ENCODE measurements around the gene BRD4. TPM values are rescaled to one million over a fixed set of nuclear protein-coding genes. Genes with fewer than 3 reads are reported as not detected.
A peak's percentile ranks its signal among the peaks of the same experiment; 100 is the strongest.

BRD4 gene
- polyA plus RNA-seq, 1 donor (not counting 4 experiments of a cell fraction or from before 2014, with no cell fraction given): 5.5 TPM

DNA sequence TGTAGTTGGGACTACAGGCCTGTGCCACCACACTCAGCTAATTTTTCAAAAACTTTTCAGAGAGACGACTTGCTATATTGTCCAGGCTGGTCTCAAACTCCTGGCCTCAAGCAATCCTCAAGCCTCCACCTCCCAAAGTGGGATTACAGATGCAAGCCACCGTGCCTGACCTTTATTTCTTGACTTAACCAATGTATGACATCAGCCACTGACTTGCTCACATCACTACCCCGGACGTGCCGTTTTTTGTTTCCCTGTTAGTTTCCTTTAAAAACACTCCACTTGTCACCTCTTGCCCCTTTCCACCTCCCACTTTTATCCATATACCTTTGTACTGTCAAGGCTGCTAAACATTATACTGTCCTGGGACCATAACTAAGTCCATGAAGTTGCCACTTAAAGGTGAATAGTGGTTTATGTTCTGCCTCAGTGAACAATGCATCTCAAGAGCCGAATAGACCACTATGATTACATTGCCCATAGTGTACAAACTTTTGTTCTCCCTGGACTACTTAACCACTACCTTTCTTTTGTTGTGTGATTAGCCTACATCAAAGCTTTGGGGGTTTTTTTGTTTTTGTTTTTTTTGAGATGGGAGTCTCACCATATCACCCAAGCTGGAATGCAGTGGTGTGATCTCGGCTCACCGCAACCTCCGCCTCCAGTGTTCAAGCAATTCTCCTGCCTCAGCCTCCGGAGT is 97.8 kb downstream of the BRD4 start:
- TF ChIP-seq EZH2 (IDR thresholded peaks at IDR 0.05; ENCODE audit: low read length): no peak
- TF ChIP-seq, protein P1, sequence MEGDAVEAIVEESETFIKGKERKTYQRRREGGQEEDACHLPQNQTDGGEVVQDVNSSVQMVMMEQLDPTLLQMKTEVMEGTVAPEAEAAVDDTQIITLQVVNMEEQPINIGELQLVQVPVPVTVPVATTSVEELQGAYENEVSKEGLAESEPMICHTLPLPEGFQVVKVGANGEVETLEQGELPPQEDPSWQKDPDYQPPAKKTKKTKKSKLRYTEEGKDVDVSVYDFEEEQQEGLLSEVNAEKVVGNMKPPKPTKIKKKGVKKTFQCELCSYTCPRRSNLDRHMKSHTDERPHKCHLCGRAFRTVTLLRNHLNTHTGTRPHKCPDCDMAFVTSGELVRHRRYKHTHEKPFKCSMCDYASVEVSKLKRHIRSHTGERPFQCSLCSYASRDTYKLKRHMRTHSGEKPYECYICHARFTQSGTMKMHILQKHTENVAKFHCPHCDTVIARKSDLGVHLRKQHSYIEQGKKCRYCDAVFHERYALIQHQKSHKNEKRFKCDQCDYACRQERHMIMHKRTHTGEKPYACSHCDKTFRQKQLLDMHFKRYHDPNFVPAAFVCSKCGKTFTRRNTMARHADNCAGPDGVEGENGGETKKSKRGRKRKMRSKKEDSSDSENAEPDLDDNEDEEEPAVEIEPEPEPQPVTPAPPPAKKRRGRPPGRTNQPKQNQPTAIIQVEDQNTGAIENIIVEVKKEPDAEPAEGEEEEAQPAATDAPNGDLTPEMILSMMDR (optimal IDR thresholded peaks at IDR 0.05 in 1 of 3, IDR thresholded peaks at IDR 0.05 in 1 of 3, conservative IDR thresholded peaks at IDR 0.05 in 1 of 3; ENCODE audit: extremely low read depth in 1 of 3, insufficient read depth in 2 of 3, low read length in 3 of 3): no peak

DNA sequence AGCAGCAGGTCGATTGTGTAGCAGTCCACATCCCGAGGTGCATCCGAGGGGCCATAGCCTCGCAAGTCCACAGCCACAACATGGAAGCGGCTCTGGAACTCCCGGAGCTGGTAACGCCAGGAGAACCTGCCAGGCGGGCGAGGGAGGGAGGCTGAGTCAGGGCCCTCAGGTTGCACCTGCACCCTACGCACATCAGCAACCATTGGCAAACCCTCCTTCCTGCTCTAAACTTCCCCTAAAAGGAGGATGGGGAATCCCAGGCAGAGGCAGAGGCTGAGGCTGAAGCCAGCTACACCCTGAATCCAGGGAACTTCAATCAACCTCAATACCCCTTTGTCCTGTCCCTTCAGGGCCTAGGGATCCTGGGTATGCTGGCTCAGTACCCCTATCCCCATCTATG is 101.1 kb downstream of the BRD4 start:
- no peak overlapping the region for H3K27ac ChIP-seq (ENCODE audit: control insufficient read depth, insufficient read depth, low read length)
- no peaks in the 10 kb centered on the region for H3K79me2 ChIP-seq (ENCODE audit: control insufficient read depth, insufficient read depth, low read length)
- H3K9me1 ChIP-seq (ENCODE audit: control insufficient read depth, extremely low read depth, insufficient read depth, low read length): peaks cover 3% of the 10 kb centered on the region
- peaks cover 3 to 4% of the 10 kb centered on the region in 2 experiments for H3K36me3 ChIP-seq (ENCODE audit: control insufficient read depth in 2 of 2, extremely low read depth in 1 of 2, insufficient read depth in 2 of 2, low read length in 2 of 2)
- H3K4me3 ChIP-seq (ENCODE audit: control insufficient read depth in 2 of 3, extremely low read depth in 1 of 3, insufficient read depth in 2 of 3, low read depth in 1 of 3, low read length in 3 of 3): no peak overlapping the region
- no peak for TF ChIP-seq EZH2 (IDR thresholded peaks at IDR 0.05; ENCODE audit: low read length)
- TF ChIP-seq, protein P1 (optimal IDR thresholded peaks at IDR 0.05 in 1 of 3, IDR thresholded peaks at IDR 0.05 in 1 of 3, conservative IDR thresholded peaks at IDR 0.05 in 1 of 3; ENCODE audit: extremely low read depth in 1 of 3, insufficient read depth in 2 of 3, low read length in 3 of 3): no peak
- peaks cover 22% of the 10 kb centered on the region for H3K27me3 ChIP-seq (ENCODE audit: control insufficient read depth, extremely low read depth, insufficient read depth, low read length)
- peaks cover 27% of the 10 kb centered on the region for H3K4me1 ChIP-seq (ENCODE audit: control insufficient read depth, extremely low read depth, insufficient read depth, low read length)
- peak overlapping the region; percentile 31 for H3K4me2 ChIP-seq (ENCODE audit: control insufficient read depth, extremely low read depth, insufficient read depth, low read depth, low read length)
- no peak overlapping the region for H3K9ac ChIP-seq (ENCODE audit: control insufficient read depth, extremely low read depth, insufficient read depth, low read length)
- H3K9me3 ChIP-seq (ENCODE audit: control insufficient read depth, low read depth, low read length): no peaks in the 10 kb centered on the region
- peaks cover 5% of the 10 kb centered on the region for H4K20me1 ChIP-seq (ENCODE audit: control insufficient read depth, extremely low read depth, insufficient read depth, low read length)
- DNase-seq (ENCODE audit: low read depth, low spot score) (no peak), FAIRE-seq (no peak)
- dilution Hi-C loops (cut with MboI; ENCODE audit: extremely low pct_ligation_motif_present, low sequenced_read_pairs): no loop called here
- H2AFZ ChIP-seq (ENCODE audit: control insufficient read depth, low read length): no peak overlapping the region

More for the DNA sequence above, 97.8 kb downstream of the BRD4 start:
- Histone ChIP-seq H3K4me1 (ENCODE audit: control insufficient read depth, extremely low read depth, insufficient read depth, low read length) (peaks cover 27% of the 10 kb centered on the region), H4K20me1 (ENCODE audit: control insufficient read depth, extremely low read depth, insufficient read depth, low read length) (peaks cover 5% of the 10 kb centered on the region), H2AFZ (ENCODE audit: control insufficient read depth, low read length) (no peak overlapping the region), H3K9me1 (ENCODE audit: control insufficient read depth, extremely low read depth, insufficient read depth, low read length) (peaks cover 3% of the 10 kb centered on the region), H3K4me3 (ENCODE audit: control insufficient read depth in 2 of 3, extremely low read depth in 1 of 3, insufficient read depth in 2 of 3, low read depth in 1 of 3, low read length in 3 of 3) (no peak overlapping the region), H3K4me2 (ENCODE audit: control insufficient read depth, extremely low read depth, insufficient read depth, low read depth, low read length) (peak overlapping the region; percentile 48), H3K27me3 (ENCODE audit: control insufficient read depth, extremely low read depth, insufficient read depth, low read length) (peaks cover 22% of the 10 kb centered on the region), H3K79me2 (ENCODE audit: control insufficient read depth, insufficient read depth, low read length) (no peaks in the 10 kb centered on the region), H3K36me3 (ENCODE audit: control insufficient read depth in 2 of 2, extremely low read depth in 1 of 2, insufficient read depth in 2 of 2, low read length in 2 of 2) (peaks cover 18 to 20% of the 10 kb centered on the region in 2 experiments), H3K9ac (ENCODE audit: control insufficient read depth, extremely low read depth, insufficient read depth, low read length) (no peak overlapping the region), H3K9me3 (ENCODE audit: control insufficient read depth, low read depth, low read length) (no peaks in the 10 kb centered on the region), H3K27ac (ENCODE audit: control insufficient read depth, insufficient read depth, low read length) (peak overlapping the region; percentile 12)
- dilution Hi-C loops (cut with MboI; ENCODE audit: extremely low pct_ligation_motif_present, low sequenced_read_pairs): no loop called here
- no peak for DNase-seq (ENCODE audit: low read depth, low spot score)
- peak; percentile 29 for FAIRE-seq
